Activated T-cell treated with anti-CD3 and anti-CD28 coated beads for 1 hour (primary cell): Measurements from ENCODE around the gene FRMPD4.

Experiments used
- DNase-seq: peaks from one replicate; pipeline ENCODE4 v3.0.0-alpha.2; 2020; ENCODE audit warnings: low read depth

The FRMPD4 gene

GRCh38 chrX:12768491-12768890 is 630.2 kb downstream of the FRMPD4 start:
- DNase-seq = no peak

DNA sequence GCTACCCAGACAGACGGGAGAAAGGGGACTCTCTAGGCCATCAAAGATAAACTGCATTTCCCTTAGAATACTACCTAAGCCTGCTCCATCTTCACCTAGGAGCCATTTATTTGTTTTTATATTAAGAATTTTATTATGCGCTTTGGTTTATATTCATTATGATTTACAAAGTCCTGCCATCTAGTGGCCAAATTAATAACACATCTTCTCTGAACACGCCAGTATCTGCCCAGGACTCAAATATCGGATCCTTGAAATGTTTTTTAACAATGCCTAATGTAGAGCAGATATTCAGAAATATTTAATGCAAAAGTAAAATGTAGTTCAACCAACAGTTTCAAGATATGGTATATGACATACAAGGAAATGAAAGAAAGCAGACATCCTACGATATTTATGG is 632.2 kb downstream of the FRMPD4 start:
- DNase-seq = no peak

- peak; percentile 49 for DNase-seq
Observed at GRCh38 chrX:12771445-12772069, 633.3 kb downstream of the FRMPD4 start.
